Sigmoid colon (tissue), 7 donors: ENCODE results near the gene NBAS. TPM values are rescaled to one million over a fixed set of nuclear protein-coding genes. Genes with fewer than 3 reads are reported as not detected.

ENCODE experiments used
- DNase-seq: peaks from one replicate; pipeline ENCODE4 v3.0.0-alpha.2; 2019
- H3K27ac ChIP-seq, 4 donors: fragments of 200-600 bp; sonication (generic); one replicate each; pipeline ENCODE4 v1.5.1; 2016 to 2019; ENCODE audit warnings: mild to moderate bottlenecking in 1 of 4
- H3K27me3 ChIP-seq, 3 donors: fragments of 200-600 bp; sonication (generic); one replicate each; pipeline ENCODE4 v1.5.1; 2019; ENCODE audit warnings: mild to moderate bottlenecking in 1 of 3
- H3K36me3 ChIP-seq, 4 donors: fragments of 200-600 bp; sonication (generic); one replicate each; pipeline ENCODE4 v1.5.1; 2016 to 2019
- H3K4me1 ChIP-seq, 4 donors: fragments of 200-600 bp; sonication (generic); one replicate each; pipeline ENCODE4 v1.5.1; 2017 to 2019
- H3K4me3 ChIP-seq, 4 donors: fragments of 200-600 bp; sonication (generic); one replicate each; pipeline ENCODE4 v1.5.1; 2017 to 2019; ENCODE audit warnings: mild to moderate bottlenecking in 2 of 4, moderate library complexity in 1 of 4
- H3K9me3 ChIP-seq, 4 donors: fragments of 200-600 bp in 3 of 4; sonication (generic) in 3 of 4; one replicate each; pipeline versions ENCODE4 v1.5.1 to v1.6.1; 2013 to 2019
- CTCF ChIP-seq, 4 experiments: fragments of 450-650 bp in 3 of 4; fragments of 200-600 bp in 1 of 4; IDR thresholded peaks; one replicate each; pipeline ENCODE4 v1.5.1; 2016 to 2019; ENCODE audit warnings: antibody characterized with exemption in 4 of 4, mild to moderate bottlenecking in 3 of 4, moderate library complexity in 2 of 4
- EP300 ChIP-seq, 4 donors: sonication (generic); formaldehyde crosslinking; IDR thresholded peaks; one replicate each; pipeline ENCODE4 v1.6.1; 2017; ENCODE audit warnings: antibody characterized with exemption in 4 of 4
- POLR2A ChIP-seq, 2 donors: fragments of 450-650 bp; IDR thresholded peaks; one replicate each; pipeline ENCODE4 v1.6.1; 2016; ENCODE audit warnings: antibody characterized with exemption in 2 of 2, mild to moderate bottlenecking in 2 of 2, moderate library complexity in 2 of 2
- POLR2AphosphoS5 ChIP-seq, 4 donors: sonication (generic); formaldehyde crosslinking; IDR thresholded peaks; one replicate each; pipeline ENCODE4 v1.6.1; 2017; ENCODE audit warnings: antibody characterized with exemption in 4 of 4
- WGBS, 2 donors: extraction: QIAGEN DNeasy Blood & Tissue Kit; methylation state at CpG; one replicate each; pipeline ENCODE4 v1.1.7; 2013; 5-methylcytosine and 5-hydroxymethylcytosine counted together
- intact Hi-C: fragments of 100-400 bp; cut with DNase I; formaldehyde crosslinking; loops from one replicate; pipeline ENCODE4 v1.15.1; 2023
- polyA plus RNA-seq, 3 donors: library from polyadenylated mRNA; stranded (reverse); fragments of 200-250 nt; gene quantifications; one replicate each; pipeline ENCODE4 v1.2.3, GENCODE V29; 2013
- total RNA-seq, 4 donors: library from RNA; depleted of rRNA; stranded (reverse); fragments of >200 nt; gene quantifications; one replicate each; pipeline ENCODE4 v1.1.0, GENCODE V29; 2016
- donor health status: healthy with polysubstance abuse.
- donor health status: Bipolar disorder and iron deficiency.
- donor health status: healthy.

Gene NBAS
- total and polyA plus RNA-seq, 7 donors = 3.9 to 53.2 (median 41.9) TPM

GRCh38 chr2:15206419-15206818, 354.7 kb downstream of the NBAS start:
- no peak for DNase-seq
- intact Hi-C loops = no loop called here
- no peaks in the 10 kb centered on the region for H3K27me3 ChIP-seq
- 95 to 98% methylated on average over 1 of the region's 1 CpG for WGBS, 2 donors
- TF ChIP-seq CTCF (IDR thresholded peaks at IDR 0.05) (no peak), POLR2A (IDR thresholded peaks at IDR 0.05) (no peak), EP300 (IDR thresholded peaks at IDR 0.05) (no peak), POLR2AphosphoS5 (IDR thresholded peaks at IDR 0.05) (no peak)
- H3K9me3 ChIP-seq = no peaks in the 10 kb centered on the region
- H3K4me1 ChIP-seq = peaks cover 0 to 8% (median 0%) of the 10 kb centered on the region in 4 donors
- no peak overlapping the region for H3K4me3 ChIP-seq
- no peaks in the 10 kb centered on the region for H3K36me3 ChIP-seq
- H3K27ac ChIP-seq = no peak overlapping the region

GRCh38 chr2:15205562-15205961, 355.6 kb downstream of the NBAS start:
- no peak for DNase-seq
- H3K4me1 ChIP-seq = peaks cover 0 to 8% (median 0%) of the 10 kb centered on the region in 4 donors
- H3K27me3 ChIP-seq = no peaks in the 10 kb centered on the region
- H3K9me3 ChIP-seq = no peaks in the 10 kb centered on the region
- 92 to 94% methylated on average over 5 of the region's 5 CpGs for WGBS, 2 donors
- intact Hi-C loops = no loop called here
- no peak overlapping the region for H3K4me3 ChIP-seq
- no peak overlapping the region for H3K27ac ChIP-seq
- no peaks in the 10 kb centered on the region for H3K36me3 ChIP-seq
- TF ChIP-seq CTCF (IDR thresholded peaks at IDR 0.05) = no peak
- TF ChIP-seq POLR2AphosphoS5 (IDR thresholded peaks at IDR 0.05) = no peak

GRCh38 chr2:15201009-15201408, 360.1 kb downstream of the NBAS start:
- intact Hi-C loops = no loop called here
- TF ChIP-seq CTCF (IDR thresholded peaks at IDR 0.05) = no peak
- no peak for TF ChIP-seq POLR2A (IDR thresholded peaks at IDR 0.05)
- TF ChIP-seq EP300 (IDR thresholded peaks at IDR 0.05) = no peak
- no peak for TF ChIP-seq POLR2AphosphoS5 (IDR thresholded peaks at IDR 0.05)
- Histone ChIP-seq H3K4me3 (no peak overlapping the region), H3K27me3 (no peaks in the 10 kb centered on the region), H3K4me1 (peaks cover 0 to 8% (median 0%) of the 10 kb centered on the region in 4 donors), H3K27ac (no peak overlapping the region), H3K36me3 (no peaks in the 10 kb centered on the region), H3K9me3 (no peaks in the 10 kb centered on the region)
- WGBS, 2 donors = 25 to 79% methylated on average over 1 of the region's 1 CpG
- no peak for DNase-seq

- TF ChIP-seq POLR2AphosphoS5 (IDR thresholded peaks at IDR 0.05) (no peak), CTCF (IDR thresholded peaks at IDR 0.05) (no peak), EP300 (IDR thresholded peaks at IDR 0.05) (no peak), POLR2A (IDR thresholded peaks at IDR 0.05) (no peak)
- H3K27ac ChIP-seq = no peak overlapping the region
- no peaks in the 10 kb centered on the region for H3K36me3 ChIP-seq
- no peaks in the 10 kb centered on the region for H3K27me3 ChIP-seq
- intact Hi-C loops = no loop called here
- H3K4me1 ChIP-seq = peaks cover 0 to 8% (median 0%) of the 10 kb centered on the region in 4 donors
- no peaks in the 10 kb centered on the region for H3K9me3 ChIP-seq
- no peak for DNase-seq
- no peak overlapping the region for H3K4me3 ChIP-seq
Observed at GRCh38 chr2:15200581-15200980, 360.6 kb downstream of the NBAS start.

GRCh38 chr2:15198051-15198450, 363.1 kb downstream of the NBAS start:
- H3K27me3 ChIP-seq = no peaks in the 10 kb centered on the region
- no peak overlapping the region for H3K4me3 ChIP-seq
- H3K4me1 ChIP-seq = peaks cover 0 to 8% (median 0%) of the 10 kb centered on the region in 4 donors
- no peak for DNase-seq
- H3K9me3 ChIP-seq = no peaks in the 10 kb centered on the region
- H3K27ac ChIP-seq = no peak overlapping the region
- intact Hi-C loops = no loop called here
- TF ChIP-seq EP300 (IDR thresholded peaks at IDR 0.05) (no peak), POLR2AphosphoS5 (IDR thresholded peaks at IDR 0.05) (no peak), CTCF (IDR thresholded peaks at IDR 0.05) (no peak), POLR2A (IDR thresholded peaks at IDR 0.05) (no peak)
- 29 to 74% methylated on average over 3 of the region's 3 CpGs for WGBS, 2 donors
- no peaks in the 10 kb centered on the region for H3K36me3 ChIP-seq
